ENCODE results near the gene GSE1.

- TF ChIP-seq CTCF (IDR thresholded peaks at IDR 0.05) (no peak), POLR2AphosphoS5 (IDR thresholded peaks at IDR 0.05) (no peak)
These were observed 96.9 kb downstream of the GSE1 start for GRCh38 chr16:85709766-85710585.
